Stimulated activated CD4-positive, alpha-beta T cell treated with anti-CD3 and anti-CD28 coated beads, Interleukin-4, amount 100 ng/mL, for 4 hours (primary cell): Measurements from ENCODE around the gene RASGEF1C.
"Not testable (repeated sequence)": the region's sequence is repeated elsewhere in the genome, so short reads cannot be mapped to it uniquely, and the experiment has no call there.

Source experiments
- DNase-seq, 2 experiments: peaks; one replicate each; pipeline ENCODE4 v3.0.0-alpha.2; 2020

RASGEF1C gene

GRCh38 chr5:180210961-180211760 is 2.1 kb upstream of the RASGEF1C start:
- no peak for DNase-seq

- not testable (repeated sequence) for DNase-seq
Observed at GRCh38 chr5:180210077-180210476, 1.1 kb upstream of the RASGEF1C start.

DNA sequence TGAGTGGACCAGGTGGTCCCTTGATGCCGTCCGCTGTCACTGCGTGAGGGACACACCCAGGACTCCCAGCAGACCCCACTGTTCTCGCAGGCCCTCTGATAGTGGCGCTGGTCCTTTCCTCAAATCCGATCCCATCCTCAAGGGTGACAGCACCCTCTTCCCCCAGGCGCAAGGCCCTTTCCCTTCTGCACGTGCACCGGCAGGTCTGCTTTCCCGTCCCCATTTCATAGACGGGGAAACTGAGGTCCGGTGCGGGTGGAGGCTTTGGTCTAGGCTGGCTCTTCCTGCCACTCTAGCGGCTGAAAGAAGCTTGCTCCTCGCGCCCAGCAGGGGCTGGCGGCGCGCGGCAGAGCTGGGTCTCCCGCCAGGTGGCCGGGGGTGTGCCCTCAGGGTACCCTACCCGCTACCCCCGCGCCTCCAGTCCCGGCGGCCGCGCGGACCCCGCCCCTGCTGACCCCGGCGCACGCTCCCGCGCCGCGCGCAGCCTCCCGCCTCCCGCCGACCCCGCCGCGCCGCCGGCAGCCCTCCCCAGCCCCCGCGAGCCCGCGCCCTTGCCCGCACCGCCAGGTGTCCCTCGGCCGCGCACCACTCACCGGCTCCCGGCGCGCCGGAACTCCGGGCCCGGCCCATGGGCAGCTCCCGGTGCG is 453 bp downstream of the RASGEF1C start:
- peak in 1 of 2 experiments; percentile 19 for DNase-seq

GRCh38 chr5:180208038-180208434 is 975 bp downstream of the RASGEF1C start:
- no peak for DNase-seq

DNA sequence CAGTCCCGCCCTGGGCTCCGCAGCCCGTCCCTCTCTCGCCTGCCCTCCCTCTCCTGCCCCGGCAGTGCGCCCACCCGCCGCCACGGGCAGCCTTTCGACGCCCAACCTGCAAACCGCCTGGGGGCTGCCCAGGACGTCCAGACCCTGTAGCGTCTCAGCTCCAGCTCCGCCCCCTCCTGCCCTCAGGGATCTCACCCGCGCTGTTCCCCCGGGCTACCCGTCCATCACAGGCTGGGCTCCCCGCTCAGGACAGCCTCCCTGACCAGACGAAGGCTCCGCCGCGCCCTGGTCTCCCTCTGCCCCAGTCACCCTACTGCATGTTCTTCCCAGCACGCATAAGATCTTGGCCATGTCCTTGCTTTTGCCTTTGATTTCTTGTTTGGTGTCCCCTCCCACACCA is 1.4 kb downstream of the RASGEF1C start:
- no peak for DNase-seq

GRCh38 chr5:180206993-180207392 is 2.0 kb downstream of the RASGEF1C start:
- DNase-seq, result no peak

- DNase-seq, result no peak
Observed at GRCh38 chr5:180205916-180206315, 3.1 kb downstream of the RASGEF1C start.

DNA sequence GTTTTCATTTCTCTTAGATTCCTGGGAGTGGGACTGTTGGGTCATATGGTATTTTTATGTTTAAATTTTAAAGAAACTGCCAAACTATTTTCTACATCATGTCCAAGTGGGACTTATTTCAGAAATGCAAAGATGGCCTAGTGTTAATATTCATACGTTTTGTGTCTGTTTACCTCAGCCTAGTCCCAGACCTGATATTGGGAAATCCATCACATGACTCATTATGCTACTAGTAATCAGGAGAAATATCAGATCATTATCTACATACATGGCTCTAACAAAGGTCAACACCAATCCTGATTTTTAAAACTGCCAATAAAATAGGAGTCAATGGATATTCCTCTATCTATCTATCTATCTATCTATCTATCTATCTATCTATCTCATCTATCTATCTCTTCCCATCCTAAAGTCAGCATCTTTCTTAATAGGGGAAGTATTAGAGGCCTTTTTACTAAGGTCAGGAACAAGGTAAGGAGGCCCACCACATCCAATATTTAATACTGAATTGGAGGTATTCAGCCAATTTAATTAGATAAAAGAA is 4.7 kb downstream of the RASGEF1C start:
- DNase-seq, result no peak

DNA sequence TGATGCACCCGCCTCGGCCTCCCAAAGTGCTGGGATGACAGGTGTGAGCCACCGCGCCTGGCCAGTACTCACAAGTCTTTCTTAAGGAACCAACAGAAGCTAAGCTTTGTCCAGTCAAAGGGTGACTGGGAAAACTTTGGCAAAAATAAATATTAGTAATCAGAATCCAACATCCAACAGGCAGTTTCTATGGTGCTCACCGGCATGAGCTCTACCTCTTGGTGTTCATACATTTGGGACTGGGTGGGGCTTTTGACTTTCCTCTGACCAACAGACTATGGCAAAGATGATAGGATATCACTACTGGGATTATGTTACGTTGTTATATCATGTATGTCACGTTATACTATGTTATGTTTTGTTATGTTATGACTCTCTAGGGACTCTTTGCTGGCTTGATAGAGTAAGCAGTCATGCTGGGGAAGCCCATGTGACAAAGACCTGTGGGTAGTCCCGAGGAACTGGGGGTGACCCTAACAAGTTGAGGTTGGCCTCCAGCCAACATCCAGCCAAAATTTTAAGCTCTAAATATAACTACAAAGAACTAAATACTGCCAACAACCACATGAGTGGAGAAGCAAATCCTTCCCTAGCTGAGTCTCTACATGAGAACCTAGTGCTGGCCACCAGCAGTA is 6.0 kb downstream of the RASGEF1C start:
- DNase-seq, result no peak

GRCh38 chr5:180201051-180201987 is 7.7 kb downstream of the RASGEF1C start:
- DNase-seq, result no peak

- DNase-seq, result no peak
Observed at GRCh38 chr5:180199390-180199789, 9.6 kb downstream of the RASGEF1C start.

GRCh38 chr5:180198208-180198607 is 10.8 kb downstream of the RASGEF1C start:
- no peak for DNase-seq

DNA sequence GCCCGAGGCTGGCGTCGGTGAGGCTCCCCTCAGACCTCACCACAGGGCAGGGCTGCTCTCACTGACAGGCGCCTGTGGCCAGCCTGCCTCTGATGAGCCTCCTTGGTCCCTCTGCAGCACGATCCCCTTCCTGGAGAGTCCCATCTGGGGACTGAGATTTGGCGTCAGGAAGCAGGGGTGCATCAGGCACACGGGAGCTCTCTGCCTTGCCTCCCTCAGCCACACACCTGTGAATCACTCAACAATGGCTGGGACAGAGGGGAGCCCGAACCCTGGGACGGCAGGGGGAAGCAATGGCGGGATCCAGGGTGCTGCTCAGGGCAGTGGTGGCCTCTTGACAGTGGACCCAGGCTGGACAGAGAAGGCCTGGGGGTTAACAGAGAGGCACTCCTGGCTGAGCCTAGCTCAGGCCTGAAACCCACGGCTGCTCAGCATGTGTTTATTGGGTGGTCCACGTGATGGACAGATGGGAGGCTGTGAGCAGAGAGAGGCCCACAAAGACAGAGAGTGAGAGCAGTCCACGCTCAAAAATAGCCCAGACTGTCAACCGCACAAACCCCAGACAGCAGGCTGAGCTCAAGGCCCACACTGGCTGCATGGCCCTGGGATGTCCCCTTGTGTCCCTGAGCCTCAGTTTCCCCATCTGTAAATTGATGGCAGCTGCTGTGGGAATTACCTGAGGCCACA is 11.9 kb downstream of the RASGEF1C start:
- no peak for DNase-seq

DNA sequence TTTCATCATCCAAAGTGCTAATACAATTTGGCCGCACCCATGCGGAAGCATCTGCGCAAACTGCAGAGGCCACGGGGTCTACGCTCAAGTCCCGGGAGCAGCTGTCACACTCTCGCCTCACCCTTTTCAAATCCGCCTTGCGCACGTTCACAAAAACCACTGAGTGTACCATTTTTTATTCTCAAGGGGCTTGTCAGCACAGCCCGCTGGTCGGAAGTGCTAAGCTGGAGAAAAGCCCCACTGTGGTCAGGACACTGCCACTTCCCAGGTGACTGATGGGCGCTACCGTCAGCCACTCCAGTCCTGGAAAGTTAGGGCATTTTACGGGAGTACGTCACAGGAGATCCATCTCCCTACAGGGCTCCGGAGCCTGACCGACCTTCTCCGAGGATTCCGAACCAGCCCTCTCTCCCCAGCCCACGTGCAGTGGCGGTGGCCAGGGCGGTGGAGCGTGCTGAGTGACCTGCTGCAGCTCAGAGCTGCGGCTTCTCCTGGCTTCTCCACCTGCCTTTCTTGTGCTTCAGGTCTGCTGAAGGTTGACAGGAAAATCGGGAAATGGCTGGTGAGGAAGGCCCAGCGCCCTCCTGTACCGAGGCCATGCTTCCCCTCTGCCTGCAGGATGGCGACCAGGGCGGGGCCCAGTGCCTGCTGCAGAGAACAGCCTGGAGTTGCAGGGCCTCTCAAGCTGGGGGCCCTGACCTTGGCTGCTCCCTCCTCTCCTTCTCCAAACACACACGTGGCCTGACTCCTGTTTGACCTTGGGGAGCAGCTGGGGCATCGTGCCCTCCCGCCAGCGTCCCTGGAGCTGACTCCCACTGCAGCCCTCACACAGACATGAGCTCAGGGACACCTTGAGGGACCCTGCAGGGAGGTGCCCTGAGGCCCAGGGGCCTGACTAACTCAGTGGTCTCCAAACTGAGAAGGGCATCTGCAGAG is 14.3 kb downstream of the RASGEF1C start:
- no peak for DNase-seq

DNA sequence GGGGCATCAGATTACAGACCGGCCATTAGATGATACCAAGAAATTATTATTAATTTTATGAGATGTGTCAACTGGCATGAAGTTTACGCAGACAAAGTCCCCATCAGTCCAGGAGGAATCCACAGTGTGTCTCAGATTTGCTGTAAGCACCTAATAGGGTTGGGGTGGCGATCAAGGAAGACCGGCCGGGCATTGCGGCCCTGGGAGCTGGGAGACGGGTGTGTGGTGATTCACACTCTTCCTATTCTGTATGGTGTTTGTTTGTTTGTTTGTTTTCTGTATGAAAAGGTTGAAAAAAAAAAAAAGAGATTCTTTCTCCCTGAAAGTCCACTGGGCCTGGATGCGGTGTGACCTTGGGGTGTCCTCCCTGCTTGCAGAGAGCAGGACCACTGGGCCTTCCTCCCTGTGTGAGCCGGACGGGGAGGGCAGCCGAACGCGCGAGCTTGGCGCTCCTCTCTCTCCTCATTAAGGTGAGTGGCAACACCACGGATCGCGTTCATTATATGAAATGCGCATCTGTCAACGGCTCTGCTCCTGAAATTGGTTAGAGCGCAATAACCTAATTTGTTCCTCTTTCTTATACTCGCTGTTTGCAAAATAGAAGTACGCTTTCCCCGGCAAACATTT is 15.1 kb downstream of the RASGEF1C start:
- DNase-seq, result no peak

GRCh38 chr5:180191716-180192115 is 17.3 kb downstream of the RASGEF1C start:
- DNase-seq, result no peak

DNA sequence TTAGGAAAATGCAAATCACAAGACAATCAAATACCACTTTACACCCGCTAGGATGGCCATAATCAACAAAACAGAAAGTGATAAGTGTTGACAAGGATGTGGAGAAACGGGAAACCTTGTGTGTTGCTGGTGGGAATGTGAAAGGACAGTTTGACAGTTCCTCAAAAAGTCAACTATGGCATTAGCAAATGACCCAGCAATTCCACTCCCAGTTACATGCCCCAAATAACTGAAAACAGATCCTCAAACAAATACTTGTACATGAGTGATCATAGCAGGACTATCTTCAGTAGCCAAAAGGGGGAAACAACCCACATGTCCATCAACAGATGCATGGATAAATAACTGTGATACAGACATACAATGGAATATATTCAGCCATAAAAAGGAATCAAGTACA is 21.2 kb downstream of the RASGEF1C start:
- DNase-seq, result no peak

DNA sequence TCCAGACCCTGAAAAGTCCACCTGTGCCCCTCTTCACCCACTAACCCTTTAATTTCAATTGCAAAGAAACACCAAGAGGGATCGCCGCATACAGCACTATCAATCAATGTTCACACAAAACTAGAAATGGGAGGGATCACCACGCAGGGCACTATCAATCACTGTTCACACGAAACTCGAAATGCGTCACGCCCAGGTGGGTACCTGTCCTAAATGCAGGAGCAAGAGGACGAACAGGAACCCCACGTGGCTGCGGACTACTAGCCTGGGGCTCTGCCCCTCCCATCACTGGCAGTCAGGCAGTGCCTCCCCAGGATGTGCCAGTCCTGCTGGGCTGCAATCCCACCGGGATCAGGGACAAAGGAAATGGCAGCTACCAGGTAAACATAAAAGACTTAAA is 28.2 kb downstream of the RASGEF1C start:
- no peak for DNase-seq

GRCh38 chr5:180180421-180180820 is 28.6 kb downstream of the RASGEF1C start:
- no peak for DNase-seq
